Measurements from ENCODE around the gene C15orf39.

C15orf39 gene

GRCh38 chr15:75174102-75174501 is 27.6 kb upstream of the C15orf39 start:
- DNase-seq, result no peak

- DNase-seq, result no peak
Observed at GRCh38 chr15:75174729-75175128, 27.0 kb upstream of the C15orf39 start.

DNA sequence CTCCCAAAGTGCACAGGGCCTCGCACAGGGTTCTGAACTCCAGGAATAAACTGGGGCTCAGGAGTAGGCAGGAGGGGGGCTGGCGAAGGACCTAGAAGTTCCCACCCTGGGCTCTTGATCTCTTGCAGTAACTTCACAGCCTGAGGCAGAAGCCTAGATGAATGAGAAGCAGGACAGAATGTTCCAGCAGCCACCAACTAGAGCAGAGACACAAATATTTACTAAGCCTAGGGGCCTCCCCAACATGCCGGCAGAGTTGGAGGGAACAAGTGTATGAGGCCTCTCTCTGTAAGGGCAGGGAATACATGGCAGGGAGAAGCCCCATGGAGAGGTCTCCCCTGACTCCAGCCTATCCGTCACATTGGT is 25.3 kb upstream of the C15orf39 start:
- DNase-seq, result no peak

DNA sequence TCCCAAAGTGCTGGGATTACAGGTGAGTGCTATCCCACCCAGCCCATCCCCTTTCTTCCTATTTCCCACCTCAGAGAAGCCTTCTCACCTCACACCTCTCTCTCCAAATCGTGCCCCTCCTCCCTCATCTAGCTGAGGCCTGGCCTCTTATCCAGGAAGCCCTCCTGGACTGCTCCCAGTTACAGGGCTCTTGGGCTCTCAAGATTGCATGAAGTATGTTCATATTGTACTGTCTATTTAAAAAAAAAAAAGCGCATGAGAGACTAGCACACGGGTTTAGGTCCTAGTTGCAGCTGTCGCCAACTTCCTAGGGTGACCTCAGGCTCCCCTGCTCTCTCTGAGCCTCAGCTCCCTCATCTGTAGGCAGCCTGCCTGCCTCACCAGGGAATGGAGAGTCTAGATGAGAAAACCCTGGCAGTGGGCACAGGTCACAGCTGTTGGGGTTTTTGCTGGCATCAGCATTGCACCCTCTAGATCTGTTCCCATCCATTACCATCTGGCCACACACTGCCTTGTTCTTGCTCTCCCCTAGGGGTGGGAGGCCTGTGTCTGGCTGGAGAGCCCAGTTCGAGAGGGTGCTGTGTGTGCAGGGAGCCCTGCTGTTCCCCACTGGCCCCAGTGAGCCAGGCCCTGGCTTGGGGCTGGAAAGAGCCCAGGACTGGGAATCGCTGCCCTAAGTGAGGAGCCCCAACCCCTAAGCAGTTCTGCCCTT is 24.2 kb upstream of the C15orf39 start:
- no peak for DNase-seq

- DNase-seq, result no peak
Observed at GRCh38 chr15:75178171-75178937, 23.3 kb upstream of the C15orf39 start.

- DNase-seq, result no peak
Observed at GRCh38 chr15:75178938-75179745, 22.5 kb upstream of the C15orf39 start.

GRCh38 chr15:75179746-75180140 is 21.9 kb upstream of the C15orf39 start:
- DNase-seq, result no peak

DNA sequence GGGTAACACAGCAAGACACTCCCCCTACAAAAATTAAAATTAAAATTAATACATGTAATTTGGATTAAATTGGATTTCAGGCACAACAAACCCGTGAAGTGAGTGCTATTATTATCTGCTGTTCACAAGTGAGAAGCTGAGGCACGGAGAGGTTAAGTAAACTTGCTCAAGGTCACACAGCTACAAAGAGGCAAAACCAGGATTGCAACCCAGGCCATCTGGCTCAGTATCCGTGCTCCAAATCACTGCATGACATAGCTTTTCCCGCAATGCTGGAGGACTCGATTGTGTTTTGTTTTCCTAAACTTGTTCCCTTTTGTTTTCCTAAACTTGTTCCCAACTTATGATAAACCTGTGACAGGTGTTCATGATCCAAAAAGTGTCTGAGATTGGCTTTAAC is 19.9 kb upstream of the C15orf39 start:
- no peak for DNase-seq

- DNase-seq, result no peak
Observed at GRCh38 chr15:75182187-75183131, 19.2 kb upstream of the C15orf39 start.

DNA sequence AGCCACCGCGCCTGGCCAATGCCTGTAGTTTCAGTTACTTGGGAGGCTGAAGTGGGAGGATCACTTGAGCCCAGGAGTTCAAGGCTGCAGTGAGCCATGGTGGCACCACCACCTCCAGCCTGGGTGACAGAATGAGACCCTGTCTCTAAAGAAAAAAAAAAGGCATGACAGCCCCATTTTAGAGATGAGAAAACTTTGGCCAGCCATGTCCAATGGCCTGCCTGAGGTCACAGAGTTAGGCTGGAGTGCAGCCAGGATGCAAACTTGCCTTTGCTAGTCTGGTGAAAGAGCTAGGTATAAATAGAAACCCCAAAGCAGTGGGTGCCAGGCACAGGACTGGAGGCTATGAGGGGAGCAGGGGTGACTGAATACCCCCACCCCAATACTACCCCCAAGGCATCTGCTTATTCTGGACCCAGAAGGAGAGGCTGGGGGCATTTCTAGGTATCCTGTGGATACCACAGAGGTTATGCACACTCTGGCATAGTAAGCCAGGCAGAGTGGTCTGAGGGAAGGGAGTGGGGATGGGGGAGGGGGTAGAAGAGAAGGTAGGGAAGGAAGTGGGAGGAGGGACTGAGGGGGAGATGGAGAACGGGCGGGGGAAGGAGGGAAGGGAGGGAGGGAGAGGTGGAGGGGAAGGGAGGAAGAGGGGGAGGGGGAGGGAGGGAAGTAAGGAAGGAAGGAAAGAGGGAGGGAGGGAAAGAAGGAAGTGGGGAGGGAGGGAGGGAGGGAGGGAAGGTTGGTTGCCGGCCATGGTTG is 16.2 kb upstream of the C15orf39 start:
- DNase-seq, result no peak

- DNase-seq, result no peak
Observed at GRCh38 chr15:75186044-75186443, 15.6 kb upstream of the C15orf39 start.

GRCh38 chr15:75188499-75188898 is 13.2 kb upstream of the C15orf39 start:
- no peak for DNase-seq

DNA sequence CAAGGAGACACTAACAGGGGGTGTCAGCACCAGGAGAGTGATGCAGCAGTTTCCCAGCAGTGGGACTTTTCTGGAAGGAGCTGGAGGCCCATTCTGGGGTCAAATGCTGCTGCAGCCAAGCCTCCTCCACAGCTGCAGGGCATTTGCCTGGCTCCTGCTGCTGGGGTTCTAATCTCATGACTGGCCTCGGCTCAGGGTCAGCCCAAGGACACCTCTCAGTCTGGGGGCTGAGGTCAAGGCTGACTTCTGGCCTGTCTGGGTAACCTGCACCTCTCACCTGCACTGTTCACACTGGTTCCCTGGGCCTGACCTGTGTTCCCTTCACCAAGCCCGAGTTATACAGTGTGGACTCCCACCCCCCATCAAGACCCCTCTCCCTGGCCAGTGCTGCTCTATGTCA is 10.4 kb upstream of the C15orf39 start:
- no peak for DNase-seq

DNA sequence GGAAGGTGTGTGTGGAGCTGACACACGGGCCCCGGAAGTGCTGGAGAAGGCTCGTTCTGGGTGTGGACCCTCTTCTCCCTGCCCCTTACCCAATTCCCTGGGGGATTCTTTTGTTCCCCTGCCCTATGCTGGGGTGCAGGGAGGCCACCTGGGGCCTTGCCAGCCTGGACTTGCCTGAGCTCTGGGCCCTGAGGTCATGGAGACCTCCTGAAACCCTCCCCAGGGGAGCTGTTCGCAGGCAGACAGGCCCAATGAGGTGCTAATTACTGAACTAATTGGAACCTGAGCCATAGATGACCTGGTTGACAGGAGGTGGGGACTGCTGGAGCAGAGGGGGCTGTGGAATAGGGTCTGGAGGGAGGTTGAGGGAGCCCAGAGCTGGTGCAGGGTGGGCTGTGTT is 9.4 kb upstream of the C15orf39 start:
- no peak for DNase-seq

GRCh38 chr15:75193272-75193671 is 8.4 kb upstream of the C15orf39 start:
- DNase-seq, result no peak

DNA sequence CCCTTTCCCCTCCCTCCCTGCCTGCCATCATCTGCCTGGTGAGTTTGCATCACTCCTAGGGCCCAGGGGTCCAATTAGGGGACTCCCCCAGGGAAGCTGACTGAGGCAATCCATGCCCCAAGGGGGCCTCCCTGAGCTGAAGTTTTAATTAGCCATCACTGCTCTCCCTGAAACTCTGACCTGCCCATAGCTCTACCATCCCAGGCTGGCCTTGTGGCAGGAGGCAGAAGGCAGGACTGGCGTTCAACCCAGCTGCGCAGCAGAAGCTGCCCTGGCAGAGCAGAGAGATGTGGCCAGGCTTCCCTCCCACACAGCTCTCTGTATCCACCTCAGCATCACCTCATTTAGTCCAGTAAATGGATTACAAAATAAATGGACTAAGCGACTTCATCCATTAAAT is 7.7 kb upstream of the C15orf39 start:
- DNase-seq, result no peak

DNA sequence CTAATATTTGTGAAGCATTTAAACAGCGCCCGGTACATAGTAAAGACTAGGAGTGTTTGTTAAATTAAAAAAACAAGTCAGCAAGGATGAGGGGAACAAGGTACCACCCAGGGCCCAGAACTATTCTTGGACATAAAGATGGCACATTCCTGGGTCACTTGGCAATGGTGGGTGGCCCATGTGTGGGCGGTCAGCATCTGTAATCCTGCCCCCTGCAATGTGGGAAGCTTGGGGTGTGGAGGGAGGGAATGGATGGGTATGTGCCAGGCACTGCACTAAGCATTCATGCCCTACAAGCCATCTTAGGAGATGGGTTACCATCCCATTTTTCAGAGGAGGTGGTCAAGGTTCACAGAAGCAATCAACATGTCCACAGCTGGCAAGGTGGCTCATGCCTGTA is 7.3 kb upstream of the C15orf39 start:
- no peak for DNase-seq

GRCh38 chr15:75195122-75195765 is 6.4 kb upstream of the C15orf39 start:
- DNase-seq, result peak; percentile 96

GRCh38 chr15:75195766-75196241 is 5.9 kb upstream of the C15orf39 start:
- peak; percentile 96 for DNase-seq

DNA sequence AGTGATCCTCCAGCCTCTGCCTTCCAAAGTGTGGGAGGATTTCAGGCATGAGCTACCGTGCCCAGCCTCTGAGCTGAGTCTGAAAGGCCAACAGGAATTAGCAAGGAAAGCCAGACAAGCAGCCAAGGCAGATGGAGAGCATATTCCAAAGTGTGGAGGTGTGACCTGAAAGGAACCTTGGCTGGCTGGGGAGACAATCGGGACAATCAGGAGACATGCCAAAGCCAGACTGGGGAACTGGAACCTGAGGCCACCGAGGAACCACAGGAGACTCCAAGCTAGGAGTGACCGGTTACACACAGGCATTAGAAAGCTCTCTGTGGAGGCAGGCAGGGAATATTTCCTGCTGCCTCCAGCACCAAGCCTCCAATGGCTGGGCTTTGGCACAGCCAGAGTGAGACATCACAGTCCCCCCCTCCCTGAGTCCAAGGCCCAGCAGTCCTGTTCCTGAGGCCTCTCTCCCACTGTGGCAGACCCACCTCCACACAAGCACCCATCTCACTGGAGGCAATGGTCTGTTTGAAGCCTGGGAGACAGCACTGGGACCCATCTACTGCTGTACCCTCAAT is 4.5 kb upstream of the C15orf39 start:
- DNase-seq, result no peak
